Panc1 (cell line): ENCODE measurements around the gene SPTBN4. TPM values are rescaled to one million over a fixed set of nuclear protein-coding genes. Genes with fewer than 3 reads are reported as not detected.

ENCODE experiments used
- ATAC-seq: fragments of 200-7000 bp; cut with Tn5 transposase; 2 replicates; pipeline ENCODE4 v1.9.1; 2020; ENCODE audit warnings: mild to moderate bottlenecking, moderate library complexity
- BruUV-seq: library from RNA; stranded (reverse); fragments of 400-500 nt; replicated peaks from 2 replicates; lab custom pipeline; 2021; lab: Mats Ljungman, UMichigan
- CTCF ChIA-PET: fragments of 300-600 bp; sonication (Branson Sonifier 250); formaldehyde crosslinking; loops from one replicate; lab custom pipeline; 2022; ENCODE audit warnings: antibody characterized with exemption; lab: Charles Lee
- POLR2A ChIA-PET: fragments of 300-600 bp; sonication (Branson Sonifier 250); formaldehyde crosslinking; loops from one replicate; lab custom pipeline; 2022; ENCODE audit warnings: antibody characterized with exemption; lab: Charles Lee
- DNase-seq: peaks from one replicate; pipeline ENCODE4 v3.0.0-alpha.2; 2010; ENCODE audit warnings: low read depth, low spot score
- H3K27ac ChIP-seq: 2 replicates; pipeline ENCODE4 v1.5.1; 2011; ENCODE audit warnings: mild to moderate bottlenecking, low read length, inconsistent platforms
- H3K27me3 ChIP-seq: fragments of 200-500 bp; sonication (Bioruptor generic); 2 replicates; pipeline ENCODE4 v1.6.0; 2014; ENCODE audit warnings: low read length, inconsistent platforms; ENCODE audit not compliant: control insufficient read depth, insufficient read depth
- H3K36me3 ChIP-seq: fragments of 200-500 bp; sonication (Bioruptor generic); 2 replicates; pipeline ENCODE4 v1.5.1; 2014; ENCODE audit warnings: inconsistent platforms, mild to moderate bottlenecking, low read length, moderate library complexity; ENCODE audit not compliant: control insufficient read depth, insufficient read depth
- H3K4me1 ChIP-seq: 2 replicates; pipeline ENCODE4 v1.5.1; 2011; ENCODE audit warnings: inconsistent platforms, mild to moderate bottlenecking, low read length, moderate library complexity; ENCODE audit not compliant: control insufficient read depth, insufficient read depth
- H3K4me3 ChIP-seq, 2 experiments: 2 replicates each; pipeline ENCODE4 v1.5.1; 2011 to 2012; ENCODE audit warnings: low read depth in 2 of 2, low read length in 2 of 2, mild to moderate bottlenecking in 2 of 2, inconsistent platforms in 1 of 2, moderate library complexity in 1 of 2
- H3K9me3 ChIP-seq: fragments of 200-500 bp; sonication (Bioruptor generic); 2 replicates; pipeline ENCODE4 v1.5.1; 2014; ENCODE audit warnings: low read depth, mild to moderate bottlenecking, inconsistent platforms, low read length, moderate library complexity; ENCODE audit not compliant: control insufficient read depth, insufficient read depth
- POLR2AphosphoS5 ChIP-seq: IDR thresholded peaks from 2 replicates; pipeline ENCODE4 v1.6.1; 2012; ENCODE audit warnings: mild to moderate bottlenecking, low read depth, low read length, moderate library complexity
- SIN3A ChIP-seq: IDR thresholded peaks from 2 replicates; pipeline ENCODE4 v1.6.1; 2012; ENCODE audit warnings: low read depth, mild to moderate bottlenecking, low read length, moderate library complexity, borderline replicate concordance; ENCODE audit not compliant: insufficient read depth
- TCF7L2 ChIP-seq: IDR thresholded peaks from 2 replicates; pipeline ENCODE4 v1.6.1; 2011; ENCODE audit warnings: mild to moderate bottlenecking, low read depth, low read length, inconsistent platforms
- in situ Hi-C: cut with HindIII; loops from 2 replicates; pipeline ENCODE4 v1.10.0; 2016; ENCODE audit warnings: low sequenced_read_pairs, low pct_unique_long_range_greater_than_20kb
- intact Hi-C: fragments of 100-400 bp; cut with micrococcal nuclease; formaldehyde crosslinking; loops from one replicate; pipeline ENCODE4 v1.10.0; 2022; ENCODE audit not compliant: unreplicated experiment
- total RNA-seq: library from RNA; stranded (reverse); gene quantifications from one replicate; pipeline ENCODE4 v1.2.1, GENCODE V29; 2021; ENCODE audit not compliant: unreplicated experiment
- TF ChIP-seq, protein P1 (sequence below): fragments of 450-650 bp; IDR thresholded peaks from 2 replicates; pipeline ENCODE4 v1.5.1; 2017; ENCODE audit warnings: mild to moderate bottlenecking
- TF ChIP-seq, protein P2 (sequence below), 2 experiments: IDR thresholded peaks; 2 replicates each; pipeline ENCODE4 v1.6.1; 2011 to 2012; ENCODE audit warnings: low read depth in 2 of 2, control low read depth in 1 of 2, low read length in 1 of 2, mild to moderate bottlenecking in 1 of 2, moderate library complexity in 1 of 2; ENCODE audit not compliant: insufficient read depth in 1 of 2

The SPTBN4 gene
- total RNA-seq, 1 experiment from 2014 or later, result 1.2 TPM

DNA sequence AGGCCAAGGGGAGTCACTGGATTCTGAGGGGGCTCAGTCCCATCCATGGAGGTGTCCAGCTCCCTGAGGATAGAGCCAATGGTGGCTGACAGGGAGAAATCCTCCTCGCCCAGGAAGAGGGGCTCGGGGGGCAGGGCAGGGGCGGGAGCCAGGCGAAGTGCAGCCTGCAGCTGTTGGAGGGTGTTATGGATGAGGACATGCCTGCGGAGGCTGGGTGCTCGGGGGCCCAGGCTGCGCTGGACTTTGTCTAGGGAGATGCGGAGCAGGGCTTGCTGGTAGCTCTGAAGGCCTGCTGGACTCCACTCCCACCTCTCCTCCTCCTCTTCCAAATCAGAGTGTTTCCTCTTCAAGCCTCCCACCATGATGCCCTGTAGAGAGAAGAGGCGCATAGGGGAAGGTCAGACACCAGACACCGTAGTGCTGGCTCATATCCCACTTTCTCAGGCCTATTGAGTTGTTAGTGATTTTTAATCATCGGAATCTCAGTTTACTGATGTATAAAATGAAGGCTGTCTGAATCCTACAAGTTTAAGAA, 25.0 kb upstream of the SPTBN4 start:
- no peak for DNase-seq
- in situ Hi-C loops, result no loop called here
- Histone ChIP-seq H3K9me3 (no peaks in the 10 kb centered on the region), H3K36me3 (peaks cover 7% of the 10 kb centered on the region), H3K4me3 (peak overlapping the region in 1 of 2 experiments; percentile 100; a peak in 1 of 4 replicates), H3K27me3 (no peaks in the 10 kb centered on the region), H3K4me1 (peaks cover 9% of the 10 kb centered on the region), H3K27ac (peak overlapping the region; percentile 76; the same call in 1 of the 2 replicates)
- ChIA-PET POLR2A (no interaction called here), CTCF (interaction anchor here (0.6 kb wide), 1 partner anchor 57 kb away, joined by 8 read pairs; no protein-coding TSS in a partner anchor)
- BruUV-seq, result no TSS peak
- TF ChIP-seq POLR2AphosphoS5 (no peak; the same call in 1 of the 2 replicates), TCF7L2 (no peak), SIN3A (no peak)
- TF ChIP-seq, protein P1, sequence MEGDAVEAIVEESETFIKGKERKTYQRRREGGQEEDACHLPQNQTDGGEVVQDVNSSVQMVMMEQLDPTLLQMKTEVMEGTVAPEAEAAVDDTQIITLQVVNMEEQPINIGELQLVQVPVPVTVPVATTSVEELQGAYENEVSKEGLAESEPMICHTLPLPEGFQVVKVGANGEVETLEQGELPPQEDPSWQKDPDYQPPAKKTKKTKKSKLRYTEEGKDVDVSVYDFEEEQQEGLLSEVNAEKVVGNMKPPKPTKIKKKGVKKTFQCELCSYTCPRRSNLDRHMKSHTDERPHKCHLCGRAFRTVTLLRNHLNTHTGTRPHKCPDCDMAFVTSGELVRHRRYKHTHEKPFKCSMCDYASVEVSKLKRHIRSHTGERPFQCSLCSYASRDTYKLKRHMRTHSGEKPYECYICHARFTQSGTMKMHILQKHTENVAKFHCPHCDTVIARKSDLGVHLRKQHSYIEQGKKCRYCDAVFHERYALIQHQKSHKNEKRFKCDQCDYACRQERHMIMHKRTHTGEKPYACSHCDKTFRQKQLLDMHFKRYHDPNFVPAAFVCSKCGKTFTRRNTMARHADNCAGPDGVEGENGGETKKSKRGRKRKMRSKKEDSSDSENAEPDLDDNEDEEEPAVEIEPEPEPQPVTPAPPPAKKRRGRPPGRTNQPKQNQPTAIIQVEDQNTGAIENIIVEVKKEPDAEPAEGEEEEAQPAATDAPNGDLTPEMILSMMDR, result no peak
- TF ChIP-seq, protein P2, sequence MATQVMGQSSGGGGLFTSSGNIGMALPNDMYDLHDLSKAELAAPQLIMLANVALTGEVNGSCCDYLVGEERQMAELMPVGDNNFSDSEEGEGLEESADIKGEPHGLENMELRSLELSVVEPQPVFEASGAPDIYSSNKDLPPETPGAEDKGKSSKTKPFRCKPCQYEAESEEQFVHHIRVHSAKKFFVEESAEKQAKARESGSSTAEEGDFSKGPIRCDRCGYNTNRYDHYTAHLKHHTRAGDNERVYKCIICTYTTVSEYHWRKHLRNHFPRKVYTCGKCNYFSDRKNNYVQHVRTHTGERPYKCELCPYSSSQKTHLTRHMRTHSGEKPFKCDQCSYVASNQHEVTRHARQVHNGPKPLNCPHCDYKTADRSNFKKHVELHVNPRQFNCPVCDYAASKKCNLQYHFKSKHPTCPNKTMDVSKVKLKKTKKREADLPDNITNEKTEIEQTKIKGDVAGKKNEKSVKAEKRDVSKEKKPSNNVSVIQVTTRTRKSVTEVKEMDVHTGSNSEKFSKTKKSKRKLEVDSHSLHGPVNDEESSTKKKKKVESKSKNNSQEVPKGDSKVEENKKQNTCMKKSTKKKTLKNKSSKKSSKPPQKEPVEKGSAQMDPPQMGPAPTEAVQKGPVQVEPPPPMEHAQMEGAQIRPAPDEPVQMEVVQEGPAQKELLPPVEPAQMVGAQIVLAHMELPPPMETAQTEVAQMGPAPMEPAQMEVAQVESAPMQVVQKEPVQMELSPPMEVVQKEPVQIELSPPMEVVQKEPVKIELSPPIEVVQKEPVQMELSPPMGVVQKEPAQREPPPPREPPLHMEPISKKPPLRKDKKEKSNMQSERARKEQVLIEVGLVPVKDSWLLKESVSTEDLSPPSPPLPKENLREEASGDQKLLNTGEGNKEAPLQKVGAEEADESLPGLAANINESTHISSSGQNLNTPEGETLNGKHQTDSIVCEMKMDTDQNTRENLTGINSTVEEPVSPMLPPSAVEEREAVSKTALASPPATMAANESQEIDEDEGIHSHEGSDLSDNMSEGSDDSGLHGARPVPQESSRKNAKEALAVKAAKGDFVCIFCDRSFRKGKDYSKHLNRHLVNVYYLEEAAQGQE (IDR thresholded peaks at IDR 0.05; ENCODE audit: insufficient read depth in 1 of 2, low read depth in 2 of 2, low read length in 1 of 2), result no peak
- intact Hi-C loops, result loop anchor here (5.0 kb wide), 1 partner anchor 134 kb away; no protein-coding TSS in a partner anchor
- no peak for ATAC-seq

DNA sequence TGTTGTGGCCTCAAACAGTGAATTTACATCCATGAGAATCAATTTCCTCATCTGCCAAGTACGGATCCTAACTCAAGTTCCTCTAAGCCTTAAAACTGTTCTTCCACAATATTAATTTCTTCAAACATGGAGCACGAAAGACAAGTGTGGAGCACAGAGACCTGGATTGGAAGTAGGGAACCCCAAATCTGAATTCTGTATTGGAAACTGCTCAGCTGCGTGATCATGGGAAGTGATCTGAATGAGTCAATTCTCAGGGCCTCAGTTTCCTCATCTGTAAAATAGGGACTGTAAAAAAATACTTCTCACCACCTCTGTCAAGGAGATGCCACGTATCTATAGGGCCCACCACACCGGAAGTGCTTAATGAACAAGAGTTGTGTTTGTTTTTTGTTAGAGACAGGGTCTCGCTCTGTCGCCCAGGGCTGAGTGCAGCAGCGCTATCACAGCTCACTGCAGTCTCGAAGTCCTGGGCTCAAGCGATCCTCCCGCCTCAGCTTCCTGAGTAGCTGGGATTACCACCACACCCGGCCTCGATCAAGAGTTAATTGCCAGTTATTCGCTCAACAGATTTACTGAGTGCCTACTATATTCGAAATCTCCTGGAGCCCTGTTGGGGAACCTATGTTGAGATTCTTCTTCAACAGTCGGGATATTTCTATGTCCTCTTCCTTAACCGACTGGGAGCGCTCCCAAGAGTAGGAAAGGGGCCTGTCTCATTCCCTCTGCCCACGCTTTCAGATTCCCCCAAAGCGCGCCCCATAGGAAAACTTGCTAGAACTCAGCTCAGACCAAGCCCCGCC, 24.3 kb upstream of the SPTBN4 start:
- in situ Hi-C loops (no loop called here), intact Hi-C loops (loop anchor here (5.0 kb wide), 1 partner anchor 135 kb away; no protein-coding TSS in a partner anchor)
- Histone ChIP-seq H3K36me3 (peaks cover 7% of the 10 kb centered on the region), H3K4me3 (peak overlapping the region; percentile 74 to 100), H3K9me3 (no peaks in the 10 kb centered on the region), H3K4me1 (peaks cover 9% of the 10 kb centered on the region), H3K27ac (peak overlapping the region; percentile 76), H3K27me3 (no peaks in the 10 kb centered on the region)
- CTCF ChIA-PET, result interaction anchor here (0.6 kb wide), 2 partner anchors 57 to 160 kb away, joined by 3 to 8 read pairs; no protein-coding TSS in a partner anchor
- POLR2A ChIA-PET, result no interaction called here
- DNase-seq (no peak), ATAC-seq (no peak)
- TF ChIP-seq POLR2AphosphoS5, result no peak
- BruUV-seq, result no TSS peak
